ENCODE results near the gene SLC25A51. TPM values are rescaled to one million over a fixed set of nuclear protein-coding genes. Genes with fewer than 3 reads are reported as not detected.

The SLC25A51 gene
- total RNA-seq, 1 donor from 2014 or later: 26.9 TPM

DNA sequence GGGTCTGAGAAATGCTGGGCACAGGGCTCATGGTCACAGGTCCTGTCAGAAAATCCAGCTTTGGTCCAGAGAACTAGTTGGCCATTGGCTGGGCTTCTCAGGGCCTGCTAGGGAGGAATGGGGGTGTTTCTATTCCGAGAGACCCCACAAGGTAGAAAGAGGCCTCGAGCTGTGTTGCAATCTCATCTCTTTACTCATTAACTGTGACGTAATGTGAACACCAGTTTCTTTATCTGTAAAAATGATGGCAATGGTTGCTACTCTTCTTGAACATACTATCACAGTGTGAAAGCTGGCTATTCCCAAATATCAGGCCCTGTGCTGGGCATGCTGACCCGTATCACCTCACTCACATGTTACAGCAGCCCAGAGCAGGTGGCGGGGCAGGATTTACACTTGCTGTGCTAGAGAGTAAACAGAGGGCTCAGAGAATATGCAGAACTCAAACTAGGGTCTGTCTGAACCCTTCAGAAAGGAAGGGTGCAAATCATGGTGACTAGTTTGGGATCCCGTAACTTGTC is 35.7 kb upstream of the SLC25A51 start:
- H3K4me1 Mint-ChIP-seq (ENCODE audit: unreplicated experiment): peaks cover 50% of the 10 kb centered on the region
- H3K4me3 Mint-ChIP-seq: no peak overlapping the region
- H3K36me3 Mint-ChIP-seq: no peaks in the 10 kb centered on the region
- H3K27ac Mint-ChIP-seq: no peak overlapping the region
- DNase-seq (ENCODE audit: extremely low spot score, unreplicated experiment): no peak
- H3K27me3 Mint-ChIP-seq: no peaks in the 10 kb centered on the region
- TF ChIP-seq CTCF (conservative IDR thresholded peaks at IDR 0.05): no peak
- H3K9me3 Mint-ChIP-seq: no peaks in the 10 kb centered on the region

- Mint-ChIP-seq H3K4me1 (ENCODE audit: unreplicated experiment) (peaks cover 45% of the 10 kb centered on the region), H3K9me3 (no peaks in the 10 kb centered on the region), H3K27me3 (no peaks in the 10 kb centered on the region), H3K4me3 (peak overlapping the region; percentile 17), H3K36me3 (no peaks in the 10 kb centered on the region), H3K27ac (peak overlapping the region; percentile 16)
- no peak for TF ChIP-seq CTCF (conservative IDR thresholded peaks at IDR 0.05)
- no peak for DNase-seq (ENCODE audit: extremely low spot score, unreplicated experiment)
Observed at GRCh38 chr9:37938121-37938891, 34.4 kb upstream of the SLC25A51 start.

GRCh38 chr9:37937366-37937765 is 33.4 kb upstream of the SLC25A51 start:
- TF ChIP-seq CTCF (conservative IDR thresholded peaks at IDR 0.05): no peak
- no peak overlapping the region for H3K27ac Mint-ChIP-seq
- peaks cover 38% of the 10 kb centered on the region for H3K4me1 Mint-ChIP-seq (ENCODE audit: unreplicated experiment)
- H3K27me3 Mint-ChIP-seq: no peaks in the 10 kb centered on the region
- no peak overlapping the region for H3K4me3 Mint-ChIP-seq
- no peak for DNase-seq (ENCODE audit: extremely low spot score, unreplicated experiment)
- peaks cover under 1% of the 10 kb centered on the region for H3K36me3 Mint-ChIP-seq
- no peaks in the 10 kb centered on the region for H3K9me3 Mint-ChIP-seq

GRCh38 chr9:37936965-37937364 is 33.0 kb upstream of the SLC25A51 start:
- Mint-ChIP-seq H3K36me3 (peaks cover 3% of the 10 kb centered on the region), H3K27me3 (no peaks in the 10 kb centered on the region), H3K27ac (no peak overlapping the region), H3K4me1 (ENCODE audit: unreplicated experiment) (peaks cover 34% of the 10 kb centered on the region), H3K9me3 (no peaks in the 10 kb centered on the region), H3K4me3 (no peak overlapping the region)
- no peak for TF ChIP-seq CTCF (conservative IDR thresholded peaks at IDR 0.05)
- DNase-seq (ENCODE audit: extremely low spot score, unreplicated experiment): no peak

GRCh38 chr9:37936376-37936775 is 32.4 kb upstream of the SLC25A51 start:
- no peaks in the 10 kb centered on the region for H3K27me3 Mint-ChIP-seq
- no peak overlapping the region for H3K27ac Mint-ChIP-seq
- no peak for DNase-seq (ENCODE audit: extremely low spot score, unreplicated experiment)
- H3K4me3 Mint-ChIP-seq: no peak overlapping the region
- TF ChIP-seq CTCF (conservative IDR thresholded peaks at IDR 0.05): no peak
- H3K4me1 Mint-ChIP-seq (ENCODE audit: unreplicated experiment): peaks cover 30% of the 10 kb centered on the region
- no peaks in the 10 kb centered on the region for H3K9me3 Mint-ChIP-seq
- peaks cover 6% of the 10 kb centered on the region for H3K36me3 Mint-ChIP-seq
